HepG2 (cell line): Measurements from ENCODE around the gene PLSCR4. TPM values are rescaled to one million over a fixed set of nuclear protein-coding genes. Genes with fewer than 3 reads are reported as not detected.
A peak's percentile ranks its signal among the peaks of the same experiment; 100 is the strongest.

Source experiments
- ERF ChIP-seq: IDR thresholded peaks from 2 replicates; pipeline ENCODE4 v1.6.1; 2018; ENCODE audit warnings: missing biosample characterization, missing genetic modification reagents
- GLMP ChIP-seq: sonication (generic); formaldehyde crosslinking; IDR thresholded peaks from 2 replicates; pipeline ENCODE4 v1.9.0; 2021; ENCODE audit warnings: missing genetic modification reagents, mild to moderate bottlenecking, borderline replicate concordance
- HNRNPL ChIP-seq: fragments of 200-400 bp; formaldehyde crosslinking; IDR thresholded peaks from 2 replicates; pipeline ENCODE4 v1.6.1; 2017; ENCODE audit warnings: mild to moderate bottlenecking, low read depth, low read length
- IKZF1 ChIP-seq: fragments of 450-650 bp; IDR thresholded peaks from 2 replicates; pipeline ENCODE4 v1.7.1; 2016
- MIER3 ChIP-seq: IDR thresholded peaks from 2 replicates; pipeline ENCODE4 v1.6.1; 2016; ENCODE audit warnings: missing compliant biosample characterization, borderline replicate concordance
- MTF1 ChIP-seq: sonication (generic); formaldehyde crosslinking; IDR thresholded peaks from 2 replicates; pipeline ENCODE4 v1.5.0; 2020; ENCODE audit warnings: missing genetic modification reagents
- POLR2A ChIP-seq, 2 experiments: IDR thresholded peaks; 2 replicates each; pipeline ENCODE4 v1.6.1; 2011; ENCODE audit warnings: low read depth in 2 of 2, low read length in 2 of 2, mild to moderate bottlenecking in 1 of 2, moderate library complexity in 1 of 2; ENCODE audit not compliant: insufficient read depth in 1 of 2
- PPARG ChIP-seq: conservative IDR thresholded peaks from 2 replicates; pipeline ENCODE4 v1.6.1; 2016; ENCODE audit warnings: missing biosample characterization, missing genetic modification reagents
- SAP130 ChIP-seq: IDR thresholded peaks from 2 replicates; pipeline ENCODE4 v1.6.1; 2016; ENCODE audit warnings: low read depth
- SNRNP70 ChIP-seq: fragments of 200-400 bp; formaldehyde crosslinking; IDR thresholded peaks from 2 replicates; pipeline ENCODE4 v1.6.1; 2017; ENCODE audit warnings: mild to moderate bottlenecking, low read depth, low read length, moderate library complexity
- SUZ12 ChIP-seq: fragments of 150-350 bp; IDR thresholded peaks from 2 replicates; pipeline ENCODE4 v1.6.1; 2014; ENCODE audit warnings: low read depth, low read length
- TARDBP ChIP-seq: sonication (generic); formaldehyde crosslinking; IDR thresholded peaks from 2 replicates; pipeline ENCODE4 v1.8.0; 2022; ENCODE audit warnings: mild to moderate bottlenecking, missing genetic modification reagents
- ZBTB38 ChIP-seq: sonication (generic); formaldehyde crosslinking; IDR thresholded peaks from 2 replicates; pipeline ENCODE4 v1.5.1; 2020; ENCODE audit warnings: mild to moderate bottlenecking, missing genetic modification reagents
- ZMAT5 ChIP-seq: sonication (generic); formaldehyde crosslinking; IDR thresholded peaks from 2 replicates; pipeline ENCODE4 v1.5.0; 2020; ENCODE audit warnings: mild to moderate bottlenecking, low read depth, missing genetic modification reagents, borderline replicate concordance
- ZNF33A ChIP-seq: sonication (generic); formaldehyde crosslinking; IDR thresholded peaks from 2 replicates; pipeline ENCODE4 v1.5.1; 2020; ENCODE audit warnings: missing genetic modification reagents, mild to moderate bottlenecking, moderate library complexity, borderline replicate concordance
- ZNF414 ChIP-seq: sonication (generic); formaldehyde crosslinking; IDR thresholded peaks from 2 replicates; pipeline ENCODE4 v1.5.0; 2020; ENCODE audit warnings: missing genetic modification reagents
- ZNF749 ChIP-seq: sonication (generic); formaldehyde crosslinking; IDR thresholded peaks from 2 replicates; pipeline ENCODE4 v1.8.0; 2022; ENCODE audit warnings: mild to moderate bottlenecking, missing genetic modification reagents, moderate library complexity, borderline replicate concordance
- polyA plus RNA-seq, 8 experiments: library from polyadenylated mRNA; depleted of rRNA in 3 of 8; stranded (reverse) in 7 of 8; unstranded in 1 of 8; fragments of >200 nt; fragmentation: Illumina TruSeq in 4 of 8; extraction: Trizol in 4 of 8; gene quantifications; 2 replicates each; pipeline versions ENCODE4 v1.2.1 to v1.2.3, GENCODE V29; 2011 to 2016; ENCODE audit warnings: low read depth in 4 of 8, missing spikeins in 1 of 8, mixed read lengths in 1 of 8; ENCODE audit not compliant: insufficient read depth in 1 of 8
- total RNA-seq, 5 experiments: library from RNA; depleted of rRNA; stranded (reverse); fragments of >200 nt; fragmentation: Illumina TruSeq; extraction: Trizol; gene quantifications; 2 replicates each; pipeline ENCODE4 v1.2.3, GENCODE V29; 2016; ENCODE audit warnings: low read depth in 1 of 5
- TF ChIP-seq, protein P1 (sequence below): sonication (generic); formaldehyde crosslinking; IDR thresholded peaks from 2 replicates; pipeline ENCODE4 v1.8.1; 2023; ENCODE audit warnings: mild to moderate bottlenecking, missing genetic modification reagents
- TF ChIP-seq, protein P2 (sequence below): sonication (generic); formaldehyde crosslinking; IDR thresholded peaks from 2 replicates; pipeline ENCODE4 v1.4.0; 2020; ENCODE audit warnings: missing genetic modification reagents
- TF ChIP-seq, protein P3 (sequence below): sonication (generic); formaldehyde crosslinking; IDR thresholded peaks from 2 replicates; pipeline ENCODE4 v1.9.0; 2021; ENCODE audit warnings: missing genetic modification reagents, mild to moderate bottlenecking, borderline replicate concordance

Gene PLSCR4
- total and polyA plus RNA-seq, 2 of the 13 experiments (the other 11 are each of a cell fraction or from before 2014, with no cell fraction given) = 1.5 to 59.0 TPM

GRCh38 chr3:146160964-146161662 is 89.8 kb downstream of the PLSCR4 start, which contains the start of gene PLOD2 (continued):
- TF ChIP-seq ZMAT5 (no peak), SAP130 (CRISPR knock-in tag) (peak; percentile 85), POLR2A (IDR thresholded peaks at IDR 0.05; ENCODE audit: insufficient read depth in 1 of 2, low read depth in 2 of 2, low read length in 2 of 2) (peak; percentile 96 to 99), SNRNP70 (no peak), GLMP (no peak), ERF (CRISPR knock-in tag) (peak; percentile 79; the same call in 1 of the 2 replicates), HNRNPL (no peak), TARDBP (CRISPR knock-in tag) (peak; percentile 91), IKZF1 (no peak), ZNF33A (CRISPR knock-in tag) (0 out of 2 replicates have a peak, but pooled peaks have one; percentile 26), ZNF414 (CRISPR knock-in tag) (0 out of 2 replicates have a peak, but pooled peaks have one; percentile 78), PPARG (0 out of 2 replicates have a peak, but pooled peaks have one; percentile 55), SUZ12 (no peak), MIER3 (peak; percentile 89; the same call in 1 of the 2 replicates), MTF1 (no peak), ZBTB38 (CRISPR knock-in tag) (0 out of 2 replicates have a peak, but pooled peaks have one; percentile 61), ZNF749 (CRISPR knock-in tag) (no peak; the same call in 1 of the 2 replicates)
- TF ChIP-seq, protein P1, sequence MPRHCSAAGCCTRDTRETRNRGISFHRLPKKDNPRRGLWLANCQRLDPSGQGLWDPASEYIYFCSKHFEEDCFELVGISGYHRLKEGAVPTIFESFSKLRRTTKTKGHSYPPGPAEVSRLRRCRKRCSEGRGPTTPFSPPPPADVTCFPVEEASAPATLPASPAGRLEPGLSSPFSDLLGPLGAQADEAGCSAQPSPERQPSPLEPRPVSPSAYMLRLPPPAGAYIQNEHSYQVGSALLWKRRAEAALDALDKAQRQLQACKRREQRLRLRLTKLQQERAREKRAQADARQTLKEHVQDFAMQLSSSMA = no peak
- TF ChIP-seq, protein P2, sequence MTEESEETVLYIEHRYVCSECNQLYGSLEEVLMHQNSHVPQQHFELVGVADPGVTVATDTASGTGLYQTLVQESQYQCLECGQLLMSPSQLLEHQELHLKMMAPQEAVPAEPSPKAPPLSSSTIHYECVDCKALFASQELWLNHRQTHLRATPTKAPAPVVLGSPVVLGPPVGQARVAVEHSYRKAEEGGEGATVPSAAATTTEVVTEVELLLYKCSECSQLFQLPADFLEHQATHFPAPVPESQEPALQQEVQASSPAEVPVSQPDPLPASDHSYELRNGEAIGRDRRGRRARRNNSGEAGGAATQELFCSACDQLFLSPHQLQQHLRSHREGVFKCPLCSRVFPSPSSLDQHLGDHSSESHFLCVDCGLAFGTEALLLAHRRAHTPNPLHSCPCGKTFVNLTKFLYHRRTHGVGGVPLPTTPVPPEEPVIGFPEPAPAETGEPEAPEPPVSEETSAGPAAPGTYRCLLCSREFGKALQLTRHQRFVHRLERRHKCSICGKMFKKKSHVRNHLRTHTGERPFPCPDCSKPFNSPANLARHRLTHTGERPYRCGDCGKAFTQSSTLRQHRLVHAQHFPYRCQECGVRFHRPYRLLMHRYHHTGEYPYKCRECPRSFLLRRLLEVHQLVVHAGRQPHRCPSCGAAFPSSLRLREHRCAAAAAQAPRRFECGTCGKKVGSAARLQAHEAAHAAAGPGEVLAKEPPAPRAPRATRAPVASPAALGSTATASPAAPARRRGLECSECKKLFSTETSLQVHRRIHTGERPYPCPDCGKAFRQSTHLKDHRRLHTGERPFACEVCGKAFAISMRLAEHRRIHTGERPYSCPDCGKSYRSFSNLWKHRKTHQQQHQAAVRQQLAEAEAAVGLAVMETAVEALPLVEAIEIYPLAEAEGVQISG (CRISPR knock-in tag) = peak; percentile 82
- TF ChIP-seq, protein P3, sequence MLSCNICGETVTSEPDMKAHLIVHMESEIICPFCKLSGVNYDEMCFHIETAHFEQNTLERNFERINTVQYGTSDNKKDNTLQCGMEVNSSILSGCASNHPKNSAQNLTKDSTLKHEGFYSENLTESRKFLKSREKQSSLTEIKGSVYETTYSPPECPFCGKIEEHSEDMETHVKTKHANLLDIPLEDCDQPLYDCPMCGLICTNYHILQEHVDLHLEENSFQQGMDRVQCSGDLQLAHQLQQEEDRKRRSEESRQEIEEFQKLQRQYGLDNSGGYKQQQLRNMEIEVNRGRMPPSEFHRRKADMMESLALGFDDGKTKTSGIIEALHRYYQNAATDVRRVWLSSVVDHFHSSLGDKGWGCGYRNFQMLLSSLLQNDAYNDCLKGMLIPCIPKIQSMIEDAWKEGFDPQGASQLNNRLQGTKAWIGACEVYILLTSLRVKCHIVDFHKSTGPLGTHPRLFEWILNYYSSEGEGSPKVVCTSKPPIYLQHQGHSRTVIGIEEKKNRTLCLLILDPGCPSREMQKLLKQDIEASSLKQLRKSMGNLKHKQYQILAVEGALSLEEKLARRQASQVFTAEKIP (CRISPR knock-in tag) = no peak
